HG02588 (cell line): Measurements from ENCODE around the gene ADGRB3.
A peak's percentile ranks its signal among the peaks of the same experiment; 100 is the strongest.
"Not testable (repeated sequence)": the region's sequence is repeated elsewhere in the genome, so short reads cannot be mapped to it uniquely, and the experiment has no call there.

Experiments
- ATAC-seq: cut with Tn5 transposase; IDR thresholded peaks from one replicate; pipeline ENCODE4 v1.9.1; 2021; ENCODE audit warnings: mild to moderate bottlenecking, moderate library complexity; ENCODE audit not compliant: unreplicated experiment

Gene ADGRB3

DNA sequence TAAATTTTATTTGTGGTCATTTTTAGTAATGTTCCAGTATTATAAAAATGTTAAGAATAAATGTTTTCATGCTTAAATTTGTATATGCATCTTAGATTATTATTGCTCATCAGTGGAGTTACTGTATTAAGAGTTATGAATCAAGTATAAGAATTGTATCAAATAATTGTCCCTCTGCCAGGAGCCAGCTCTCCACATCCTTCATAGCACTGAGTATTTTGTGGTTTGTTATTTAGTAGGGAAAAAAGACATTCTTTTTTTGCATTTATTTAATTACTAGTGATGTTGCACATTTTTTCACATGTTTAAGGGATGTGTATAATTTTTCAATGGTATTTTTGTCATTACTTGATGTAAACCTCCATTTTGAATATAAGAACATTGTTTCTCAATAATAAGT, 102.0 kb downstream of the ADGRB3 start:
- ATAC-seq = no peak

DNA sequence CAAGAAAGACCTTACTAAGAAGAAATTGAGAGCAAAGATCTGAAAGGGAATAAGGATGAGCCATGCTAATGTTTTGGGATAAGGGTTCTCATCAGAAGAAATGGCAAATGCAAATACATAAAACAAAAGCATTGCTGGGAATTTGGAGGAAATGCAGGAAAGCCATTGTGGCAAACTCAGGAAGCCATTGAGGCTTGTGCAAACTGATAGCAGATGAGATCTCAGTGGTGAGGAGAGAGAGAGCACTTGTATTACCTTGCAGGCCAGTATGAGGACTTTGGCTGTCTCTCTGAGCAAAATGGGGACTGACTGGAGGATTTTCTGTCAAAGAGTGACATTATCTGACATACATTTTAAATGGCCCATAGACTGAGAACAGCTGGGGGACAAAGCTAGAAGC, 103.0 kb downstream of the ADGRB3 start:
- no peak for ATAC-seq

DNA sequence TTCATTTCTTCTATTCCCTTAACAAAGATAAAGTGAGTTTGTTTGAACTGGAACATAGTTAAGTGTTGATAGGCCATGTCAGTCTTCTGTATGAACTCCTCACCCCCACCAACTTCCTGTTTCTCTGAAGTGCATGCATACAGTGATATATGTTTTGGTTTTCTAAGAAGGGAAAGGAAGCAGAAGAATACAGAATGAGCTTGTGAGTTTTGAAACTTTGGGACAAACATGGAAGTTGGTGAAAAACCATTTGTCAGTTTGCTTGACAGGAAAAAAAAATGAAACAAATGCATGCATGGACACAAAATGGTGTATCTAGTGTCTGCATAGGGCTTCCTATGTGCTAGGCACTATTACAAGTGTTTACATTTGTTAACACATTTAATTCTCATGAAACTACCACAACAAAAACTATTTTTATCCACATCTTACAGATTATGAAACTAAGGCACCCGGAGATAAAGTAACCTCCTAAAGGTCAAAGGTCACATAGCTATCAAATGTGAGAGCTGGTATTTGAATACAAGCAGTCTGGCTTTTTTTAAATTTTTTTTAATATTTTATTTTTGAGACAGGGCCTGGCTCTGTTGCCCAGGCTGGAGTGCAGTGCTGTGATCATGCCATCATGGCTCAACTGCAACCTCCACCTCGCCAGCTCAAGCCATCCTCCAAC, 105.9 kb downstream of the ADGRB3 start:
- ATAC-seq = peak; percentile 66

DNA sequence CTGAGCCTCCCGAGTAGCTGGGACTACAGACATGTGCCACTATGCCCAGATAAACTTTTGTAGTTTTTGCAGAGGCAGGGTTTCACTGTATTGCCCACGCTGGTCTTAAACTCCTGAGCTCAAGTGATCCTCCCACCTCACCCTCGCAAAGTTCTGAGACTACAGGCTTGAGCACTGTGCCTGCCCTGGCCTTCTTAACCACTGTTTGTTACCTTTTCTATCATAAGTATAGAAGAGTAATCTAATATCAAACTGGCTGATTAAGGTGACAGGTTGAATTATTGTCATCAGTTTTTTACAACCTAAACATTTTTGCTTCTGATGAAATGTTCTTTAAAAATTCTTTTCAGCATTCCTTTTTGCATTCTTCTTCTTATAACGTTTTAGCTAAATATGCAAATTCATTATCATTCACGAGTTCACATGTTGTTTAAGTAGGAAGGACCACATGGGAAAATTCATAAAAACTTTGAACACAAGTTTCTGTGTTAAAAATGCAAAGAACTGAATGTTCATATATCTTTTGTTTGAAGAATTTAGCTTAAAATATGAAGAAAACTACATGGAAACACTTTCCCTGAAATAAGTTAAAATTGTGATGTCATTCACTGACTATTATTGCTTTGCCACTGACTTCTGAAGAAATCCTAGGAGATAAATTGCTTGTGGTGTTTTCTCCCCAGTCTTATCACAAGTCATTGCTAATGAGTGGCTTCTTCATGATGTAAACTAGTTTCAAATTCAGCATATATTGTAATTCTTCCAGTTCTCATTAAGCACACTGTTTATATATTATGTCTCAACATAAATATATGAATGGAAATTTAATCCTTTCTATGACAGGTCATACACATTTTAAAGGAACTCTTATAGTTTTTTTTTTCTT, 106.7 kb downstream of the ADGRB3 start:
- peak; percentile 7 for ATAC-seq

DNA sequence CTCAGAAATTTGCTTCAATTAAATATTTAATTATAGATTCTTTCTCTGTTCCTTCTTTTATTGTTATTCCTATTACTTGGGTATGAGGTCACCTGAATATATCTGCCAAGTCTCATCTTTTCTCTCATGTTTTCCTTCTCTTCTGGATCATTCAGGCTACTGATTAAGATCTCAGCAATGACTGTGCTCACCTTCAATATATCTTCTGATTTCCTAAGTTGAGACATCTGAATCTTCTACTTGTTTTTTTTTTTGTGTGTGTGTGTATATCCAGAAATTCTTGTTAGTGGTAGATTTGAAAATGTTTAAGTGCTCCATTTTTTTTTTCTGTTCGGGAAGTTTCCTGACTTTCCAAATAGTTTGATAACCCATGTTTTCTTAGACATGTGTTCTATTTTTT, 108.0 kb downstream of the ADGRB3 start:
- ATAC-seq = no peak

DNA sequence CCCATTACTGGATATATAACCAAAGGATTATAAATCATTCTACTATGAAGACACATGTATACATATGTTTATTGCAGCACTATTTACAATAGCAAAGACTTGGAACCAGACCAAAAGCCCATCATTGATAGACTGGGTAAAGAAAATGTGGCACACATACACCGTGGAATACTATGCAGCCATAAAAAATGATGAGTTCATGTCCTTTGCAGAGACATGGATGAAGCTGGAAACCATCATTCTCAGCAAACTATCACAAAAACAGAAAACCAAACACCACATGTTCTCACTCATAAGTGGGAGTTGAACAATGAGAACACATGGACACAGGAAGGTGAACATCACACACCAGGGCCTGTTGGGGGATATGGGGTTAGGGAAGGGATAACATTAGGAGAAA, 109.3 kb downstream of the ADGRB3 start:
- ATAC-seq = not testable (repeated sequence)

DNA sequence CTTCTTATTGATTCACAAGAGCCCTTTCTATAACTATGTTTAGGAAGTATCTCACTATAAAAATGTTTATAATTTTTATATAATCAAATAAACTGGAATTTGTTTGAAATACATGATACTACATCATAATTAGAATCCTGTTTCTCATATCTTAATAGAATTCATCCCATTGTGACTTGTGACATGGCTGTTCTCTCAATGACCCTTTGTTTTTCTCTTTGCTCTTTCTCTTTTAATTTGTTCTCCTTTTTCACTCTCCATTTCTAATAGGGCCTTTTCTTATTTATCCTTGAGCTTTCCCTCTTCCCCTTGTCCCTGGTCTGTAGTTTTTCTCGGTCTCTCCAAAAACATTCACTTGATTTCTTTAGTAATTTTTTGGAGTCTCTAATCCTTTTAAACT, 111.3 kb downstream of the ADGRB3 start:
- no peak for ATAC-seq

DNA sequence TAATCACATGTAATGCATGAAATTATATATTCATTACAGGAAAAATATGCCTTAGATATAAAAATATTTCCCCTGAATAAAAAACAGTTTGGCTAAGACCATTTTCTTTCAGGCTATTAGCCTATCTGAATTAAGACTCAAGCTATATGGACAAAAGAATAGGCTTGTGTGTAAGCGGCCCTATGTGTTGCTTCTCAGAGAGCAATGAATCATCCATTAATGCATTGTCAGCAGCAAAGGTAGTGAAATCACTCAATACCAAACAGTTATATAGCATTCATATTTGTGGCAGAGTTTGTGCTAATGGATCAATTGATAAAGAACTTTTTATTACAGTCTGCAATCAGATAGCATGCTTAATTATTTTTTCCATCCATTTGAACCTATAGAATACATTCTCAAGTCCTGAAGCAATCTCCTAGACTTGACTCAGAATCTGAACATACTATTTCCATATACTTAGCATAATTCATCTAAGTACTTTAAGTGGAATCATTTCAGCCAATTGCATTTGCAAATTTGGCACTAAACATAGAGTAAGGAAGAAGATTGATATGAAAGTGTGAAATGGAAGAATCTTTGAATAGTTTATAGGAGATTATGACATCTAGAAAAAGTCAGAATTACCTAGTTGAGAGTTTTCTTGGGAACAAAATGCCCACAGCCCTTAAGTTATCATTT, 112.2 kb downstream of the ADGRB3 start:
- ATAC-seq = no peak

DNA sequence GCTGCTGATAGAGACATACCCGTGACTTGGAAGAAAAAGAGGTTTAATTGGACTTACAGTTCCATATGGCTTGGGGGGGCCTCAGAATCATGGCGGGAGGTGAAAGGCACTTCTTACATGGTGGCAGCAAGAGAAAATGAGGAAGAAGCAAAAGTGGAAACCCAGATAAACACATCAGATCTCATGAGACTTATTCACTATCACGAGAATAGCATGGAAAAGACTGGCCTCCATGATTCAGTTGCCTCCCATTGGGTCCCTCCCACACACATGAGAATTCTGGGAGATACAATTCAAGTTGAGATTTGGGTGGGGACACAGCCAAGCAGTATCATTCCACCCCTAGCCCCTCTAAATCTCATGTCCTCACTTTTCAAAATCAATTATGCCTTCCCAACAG, 112.8 kb downstream of the ADGRB3 start:
- ATAC-seq = not testable (repeated sequence)

DNA sequence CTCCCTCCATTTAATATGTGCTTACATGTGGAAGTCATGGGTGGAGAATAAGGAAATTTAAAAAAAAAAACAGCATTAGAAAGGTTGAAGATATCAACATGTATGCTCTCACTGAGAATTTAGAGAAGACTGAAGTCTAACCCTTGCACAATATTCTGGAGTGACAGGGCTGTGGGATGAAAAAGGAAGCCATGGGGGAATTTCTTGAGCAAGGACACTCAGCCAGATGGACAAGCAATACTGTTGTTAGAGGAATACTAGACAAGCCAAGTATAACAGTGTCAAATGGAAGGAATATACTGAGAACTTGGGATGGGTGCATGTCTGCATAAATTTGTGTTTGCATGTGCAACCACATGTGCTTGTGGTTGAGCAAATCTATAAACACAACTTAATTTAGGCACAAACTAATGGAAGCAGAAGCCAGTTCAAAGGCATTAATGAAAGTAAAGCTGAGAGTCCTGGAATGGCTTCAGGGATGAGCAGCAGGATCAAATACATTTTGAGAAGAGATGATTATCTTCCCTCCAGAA, 119.7 kb downstream of the ADGRB3 start:
- ATAC-seq = no peak

DNA sequence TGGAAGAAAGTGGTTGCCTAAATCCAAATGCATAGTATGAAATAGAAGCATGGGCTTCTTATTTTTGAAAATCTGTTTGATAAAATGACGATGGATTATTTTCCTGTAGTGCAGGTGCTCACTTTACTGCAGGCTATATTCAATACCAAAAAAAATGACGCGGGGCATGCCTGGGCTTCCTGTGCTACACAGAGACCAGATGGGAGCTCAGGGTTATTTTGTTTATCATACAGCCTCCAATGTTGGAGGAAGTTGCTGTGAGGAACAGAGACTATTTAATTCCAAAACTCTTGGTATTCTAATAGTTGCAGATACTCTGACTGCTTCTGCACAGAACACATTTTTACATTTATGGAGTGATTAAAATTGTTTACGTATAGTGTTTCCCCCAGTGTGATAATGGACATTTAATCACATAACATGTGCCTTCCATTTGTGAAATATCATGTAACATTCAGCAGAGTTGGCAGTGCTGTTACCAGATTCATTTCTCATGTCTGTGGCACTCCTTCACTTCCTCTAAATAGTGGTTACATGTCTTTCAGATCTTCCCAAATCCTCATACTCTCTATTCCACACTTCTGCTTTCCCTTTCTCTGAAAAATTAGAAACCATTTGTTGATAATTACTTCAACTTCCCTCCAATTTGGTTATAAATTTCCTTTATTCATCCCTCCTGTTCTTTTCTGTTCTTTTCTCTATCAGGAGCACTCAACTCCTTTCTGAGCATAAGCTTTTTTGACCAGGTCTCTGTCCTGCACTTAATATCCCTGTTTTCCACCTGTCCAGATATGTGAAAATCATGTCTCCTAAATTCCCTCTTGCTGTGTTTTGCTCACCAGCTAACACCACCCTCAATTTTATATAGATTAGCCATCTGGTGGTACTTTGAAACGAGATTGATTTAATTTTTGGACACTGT, 121.6 kb downstream of the ADGRB3 start:
- no peak for ATAC-seq

DNA sequence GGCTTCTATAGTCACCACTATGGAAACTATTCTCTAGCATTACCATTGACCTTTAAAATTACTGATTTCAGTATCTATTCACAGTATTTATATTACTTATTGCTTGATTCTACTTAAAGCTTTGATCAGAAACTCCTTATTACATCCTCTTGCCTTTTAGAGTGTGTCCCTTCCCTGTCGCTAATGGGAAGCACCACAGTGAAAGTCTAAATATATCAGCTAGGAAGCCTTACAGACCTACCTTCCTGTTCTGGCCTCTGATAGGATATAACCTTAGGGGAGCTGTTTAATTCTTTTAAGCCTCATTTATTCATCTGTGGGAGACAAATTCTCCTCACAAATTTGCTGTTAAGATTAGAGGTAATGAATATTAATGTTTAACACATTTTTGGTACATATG, 122.7 kb downstream of the ADGRB3 start:
- ATAC-seq = no peak

DNA sequence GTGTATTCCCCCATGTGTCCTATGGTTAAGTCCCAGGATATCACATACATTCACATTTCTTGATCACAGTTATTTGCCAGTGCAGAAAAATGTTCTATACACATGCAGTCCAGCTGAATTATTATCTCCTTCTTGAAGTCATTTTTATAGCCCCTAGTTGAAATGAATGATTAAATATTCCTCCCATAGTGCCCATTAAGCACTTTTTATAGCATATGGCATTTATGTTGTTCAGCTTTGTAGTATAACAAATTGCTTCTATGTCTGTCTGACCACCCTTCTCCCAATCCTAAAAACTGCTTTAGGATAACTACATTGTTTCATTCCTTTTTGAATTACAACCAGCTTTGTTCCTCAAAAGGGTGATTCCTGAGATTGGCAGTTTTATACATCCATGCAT, 123.5 kb downstream of the ADGRB3 start:
- ATAC-seq = no peak

DNA sequence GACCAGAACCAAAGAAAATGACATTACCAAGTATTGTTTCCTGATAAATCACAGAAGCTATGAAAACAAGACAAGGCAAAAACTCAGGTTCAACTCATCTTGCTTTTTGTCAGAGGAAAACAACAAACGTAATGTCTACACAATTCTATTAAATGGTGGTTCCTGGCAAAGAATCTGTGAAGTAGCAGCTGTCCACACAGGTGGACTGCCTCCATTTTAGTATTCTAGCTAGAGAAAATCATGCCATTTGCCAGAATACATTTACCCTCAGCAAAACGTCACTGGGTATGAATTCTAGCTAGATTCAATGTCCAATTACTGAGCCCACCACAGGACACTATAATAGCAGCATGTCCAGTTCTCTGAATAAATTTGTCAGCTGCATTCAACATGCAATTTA, 125.4 kb downstream of the ADGRB3 start:
- no peak for ATAC-seq

DNA sequence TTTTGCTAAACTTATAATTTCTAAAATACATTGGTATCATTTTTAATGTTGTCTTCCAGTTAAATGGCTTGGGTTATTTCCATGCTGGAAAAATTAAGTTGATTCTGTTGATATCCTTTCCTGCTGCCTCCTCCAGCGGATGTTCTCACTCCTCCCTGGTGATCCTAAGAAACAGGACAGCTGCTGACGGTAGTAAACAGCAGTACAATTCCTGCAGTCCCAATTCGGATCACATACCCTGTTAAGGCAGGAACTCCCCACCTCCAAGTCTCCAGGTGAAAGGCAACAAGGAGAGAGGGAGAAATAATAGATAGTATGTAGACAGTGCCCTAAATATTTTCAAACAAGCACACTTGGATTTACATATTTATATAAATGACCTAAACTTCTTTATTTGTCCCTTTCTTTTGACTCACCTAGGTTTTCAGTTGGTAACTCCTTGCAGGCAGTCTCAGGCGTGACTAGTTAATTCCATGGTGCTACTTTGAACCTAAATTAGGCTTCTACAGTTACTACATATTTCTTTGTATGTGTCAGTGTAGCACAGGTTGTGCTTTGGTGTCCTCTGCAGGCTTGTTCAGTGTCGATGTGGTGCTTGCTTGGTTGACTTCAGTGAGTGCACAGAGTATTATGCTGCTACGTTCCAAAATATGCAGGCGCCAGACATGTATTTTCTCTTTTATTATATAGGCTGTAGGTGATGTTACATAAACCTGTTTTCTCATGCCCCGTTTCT, 126.0 kb downstream of the ADGRB3 start:
- no peak for ATAC-seq

DNA sequence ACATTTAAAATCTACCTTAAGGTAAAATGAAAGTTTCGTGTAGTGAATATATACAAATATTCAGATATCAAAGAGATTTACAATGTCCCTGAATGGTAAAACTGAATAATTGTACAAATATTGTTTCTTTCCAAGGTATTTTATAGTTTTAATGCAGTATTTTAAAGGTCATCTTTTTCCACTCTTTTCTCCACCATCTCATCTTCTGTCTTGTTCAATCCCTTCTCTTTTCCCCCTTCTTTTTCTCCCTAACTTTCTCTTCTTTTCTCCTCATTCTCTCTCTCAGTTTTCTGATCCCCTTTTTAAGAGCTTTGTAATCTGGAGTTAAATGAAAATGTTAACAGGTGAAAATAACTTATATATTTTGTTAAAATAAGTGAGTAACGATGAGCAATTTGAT, 126.9 kb downstream of the ADGRB3 start:
- no peak for ATAC-seq

DNA sequence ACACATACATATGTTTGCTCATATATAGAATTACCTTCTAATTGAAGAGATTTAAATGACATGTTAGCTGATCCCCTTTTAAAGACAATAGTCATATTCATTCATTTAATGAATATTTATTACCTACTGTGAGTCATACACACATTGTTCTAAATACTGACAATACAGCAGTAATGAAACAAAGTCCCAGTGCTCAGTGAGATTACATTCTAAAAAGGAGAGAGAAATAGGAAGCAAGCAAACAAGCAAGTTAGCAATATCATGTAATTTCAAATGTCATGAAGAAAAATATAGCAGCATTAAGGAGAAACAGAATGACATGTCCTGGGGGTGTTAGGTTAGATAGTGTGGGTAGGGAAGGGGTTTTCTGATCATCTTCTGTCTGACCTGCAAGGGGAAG, 136.3 kb downstream of the ADGRB3 start:
- ATAC-seq = no peak

DNA sequence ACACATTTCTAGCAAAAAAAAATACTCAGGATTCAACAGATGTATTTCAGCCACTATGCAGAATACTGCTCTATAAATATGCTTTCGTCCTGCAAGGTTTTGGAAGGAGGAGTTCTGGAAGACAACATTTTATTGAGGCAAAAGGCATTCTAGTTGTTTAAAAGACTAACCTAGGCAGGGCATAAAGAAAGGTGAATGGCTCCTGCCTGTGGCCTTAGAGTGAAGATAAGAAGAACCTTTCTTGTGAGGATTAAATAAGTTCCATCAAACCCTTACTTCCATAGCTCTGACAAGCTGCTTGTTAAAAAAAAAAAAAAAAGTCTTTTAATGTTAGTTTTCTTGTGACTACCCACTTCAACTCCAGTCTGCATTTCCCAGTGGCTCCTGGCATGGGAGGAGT, 139.8 kb downstream of the ADGRB3 start:
- ATAC-seq = no peak

DNA sequence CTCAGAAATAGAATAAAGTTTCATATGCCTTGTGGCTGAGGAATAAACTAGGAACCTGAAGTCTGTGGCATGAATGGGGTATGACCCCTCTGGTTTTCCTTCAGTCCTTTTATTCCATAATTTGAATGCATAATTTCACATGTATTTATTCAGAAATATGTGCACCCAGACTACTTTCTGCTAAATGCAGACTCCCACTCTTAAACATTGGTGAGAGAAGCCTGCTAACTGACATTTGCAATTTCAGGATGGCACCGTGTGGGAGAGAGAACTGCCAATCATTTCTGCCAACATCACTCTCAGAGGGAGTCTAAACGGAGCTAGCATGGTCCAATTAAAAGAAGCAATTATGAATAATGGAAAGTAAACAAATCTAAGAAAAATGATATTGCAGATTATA, 141.3 kb downstream of the ADGRB3 start:
- ATAC-seq = no peak

DNA sequence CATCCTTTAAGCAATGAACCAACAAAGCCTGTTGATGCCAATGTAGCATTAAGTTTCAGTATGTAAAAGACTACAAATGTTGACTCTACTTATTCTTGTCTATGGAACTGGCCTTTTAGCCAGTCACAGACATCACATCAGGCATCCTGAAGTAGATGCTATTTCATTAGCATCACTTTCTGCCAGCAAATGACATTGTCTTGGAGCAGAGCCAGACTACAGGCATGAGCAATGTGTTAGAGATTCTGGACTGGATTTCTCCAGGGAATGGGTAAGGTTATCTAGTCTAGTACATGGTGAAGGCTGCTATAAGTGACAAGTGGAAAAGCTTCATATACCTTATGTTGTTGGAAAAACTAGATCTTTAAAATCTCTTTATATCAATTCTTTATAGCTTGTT, 142.9 kb downstream of the ADGRB3 start:
- ATAC-seq = no peak
